Measurements from ENCODE around the gene TRIM72.

Gene TRIM72

GRCh38 chr16:31184888-31185287 lies 29.0 kb upstream of the TRIM72 start:
- no peak overlapping the region for H3K9ac ChIP-seq (ENCODE audit: low read depth, low read length)
- peaks cover 89% of the 10 kb centered on the region for H3K36me3 ChIP-seq (ENCODE audit: insufficient read depth, low read depth, low read length)
- no peaks in the 10 kb centered on the region for H3K27me3 ChIP-seq (ENCODE audit: insufficient read depth, low read length)
- no peak overlapping the region for H3K4me3 ChIP-seq (ENCODE audit: low read length)
- H3K9me3 ChIP-seq (ENCODE audit: insufficient read depth, low read depth, low read length) = no peaks in the 10 kb centered on the region
- peaks cover 3% of the 10 kb centered on the region; the same call in 1 of the 2 replicates for H3K4me1 ChIP-seq (ENCODE audit: insufficient read depth, low read length)
- no peak overlapping the region for H3K27ac ChIP-seq (ENCODE audit: low read length)

DNA sequence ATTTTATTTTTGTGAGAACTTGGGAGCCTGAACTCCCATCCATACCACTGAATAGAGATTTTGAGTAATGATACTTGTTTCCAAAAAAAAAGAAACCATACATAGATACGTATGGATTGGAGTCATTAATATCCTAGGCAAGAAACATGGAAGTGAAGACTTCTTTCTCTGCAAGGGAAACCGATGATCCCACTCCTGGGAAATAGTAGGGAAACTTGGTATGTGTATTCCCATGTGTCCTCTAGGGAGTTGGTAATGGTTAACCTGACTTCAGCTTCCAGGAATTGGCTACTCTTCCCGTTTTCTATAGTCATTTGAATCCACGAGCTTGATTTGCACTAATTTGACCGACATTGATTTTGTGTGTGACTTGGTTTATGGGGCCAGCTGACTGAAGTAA lies 28.6 kb upstream of the TRIM72 start:
- Histone ChIP-seq H3K9me3 (ENCODE audit: insufficient read depth, low read depth, low read length) (no peaks in the 10 kb centered on the region), H3K27ac (ENCODE audit: low read length) (no peak overlapping the region), H3K9ac (ENCODE audit: low read depth, low read length) (no peak overlapping the region), H3K27me3 (ENCODE audit: insufficient read depth, low read length) (no peaks in the 10 kb centered on the region), H3K4me1 (ENCODE audit: insufficient read depth, low read length) (peaks cover 3% of the 10 kb centered on the region; the same call in 1 of the 2 replicates), H3K36me3 (ENCODE audit: insufficient read depth, low read depth, low read length) (peaks cover 94% of the 10 kb centered on the region), H3K4me3 (ENCODE audit: low read length) (no peak overlapping the region)

DNA sequence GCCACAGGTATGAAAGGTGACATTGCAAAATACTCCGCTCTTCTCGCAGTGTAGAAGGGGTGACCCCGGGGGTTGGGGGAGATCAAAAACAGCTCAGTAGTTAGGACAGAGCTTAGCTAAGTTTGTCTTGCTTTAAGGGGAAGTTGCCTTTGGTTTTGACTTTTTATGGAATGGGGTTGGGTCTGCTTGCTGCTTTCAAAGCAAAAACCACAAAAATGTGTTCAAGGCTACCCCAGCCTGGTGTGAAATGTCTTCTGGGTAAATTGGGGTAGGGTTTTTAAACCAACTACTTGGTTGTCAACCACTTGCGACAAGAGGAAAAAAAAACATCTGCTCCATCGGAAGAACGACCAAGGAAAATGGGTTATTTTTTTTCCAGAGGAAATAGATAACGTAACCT lies 27.7 kb upstream of the TRIM72 start:
- H3K9me3 ChIP-seq (ENCODE audit: insufficient read depth, low read depth, low read length) = no peaks in the 10 kb centered on the region
- H3K4me1 ChIP-seq (ENCODE audit: insufficient read depth, low read length) = peaks cover 3% of the 10 kb centered on the region; the same call in 1 of the 2 replicates
- H3K27me3 ChIP-seq (ENCODE audit: insufficient read depth, low read length) = no peaks in the 10 kb centered on the region
- peaks cover 100% of the 10 kb centered on the region for H3K36me3 ChIP-seq (ENCODE audit: insufficient read depth, low read depth, low read length)
- H3K27ac ChIP-seq (ENCODE audit: low read length) = no peak overlapping the region
- no peak overlapping the region for H3K9ac ChIP-seq (ENCODE audit: low read depth, low read length)
- H3K4me3 ChIP-seq (ENCODE audit: low read length) = no peak overlapping the region

DNA sequence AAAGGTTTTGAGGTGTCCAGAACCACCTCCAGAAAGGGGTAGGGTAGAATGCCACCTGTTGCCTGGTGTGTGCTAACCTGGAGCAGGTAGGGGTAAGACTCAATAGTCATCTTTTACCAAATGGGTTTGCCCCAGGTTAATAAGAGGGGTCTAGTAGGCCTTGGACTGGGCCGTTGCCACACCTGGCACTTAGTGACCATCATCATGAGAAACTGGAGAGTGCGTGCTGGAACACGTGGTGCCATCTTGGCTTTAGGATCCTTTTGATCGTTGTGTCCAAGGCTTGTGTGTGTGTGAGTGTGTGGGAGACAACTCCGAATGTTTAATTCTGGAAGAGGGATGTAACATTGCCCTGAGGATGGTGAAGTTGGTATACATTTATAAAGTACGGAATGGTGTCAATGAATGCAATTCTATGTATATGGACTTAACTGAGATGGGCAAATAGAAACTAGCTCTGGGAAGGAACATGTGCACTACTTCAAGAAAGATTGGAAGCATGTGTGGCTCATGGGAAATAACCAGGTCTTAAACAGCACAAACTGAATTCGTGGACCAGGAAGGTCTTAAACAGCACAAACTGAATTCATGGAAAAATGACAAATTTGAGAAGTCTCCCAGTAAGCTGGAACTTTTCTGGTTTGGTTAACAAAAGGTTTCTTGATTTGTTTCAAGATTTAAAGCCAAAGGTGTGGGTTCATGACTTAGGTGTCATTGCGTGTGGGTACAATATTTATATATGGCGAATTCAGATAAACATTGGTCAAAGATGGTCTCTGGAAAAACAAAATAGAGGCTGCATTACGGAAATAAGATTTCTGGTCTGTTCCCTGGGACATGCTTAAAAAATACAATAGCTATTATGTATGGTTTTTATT lies 26.8 kb upstream of the TRIM72 start:
- H3K36me3 ChIP-seq (ENCODE audit: insufficient read depth, low read depth, low read length) = peaks cover 100% of the 10 kb centered on the region

GRCh38 chr16:31187808-31188189 lies 26.1 kb upstream of the TRIM72 start:
- H3K4me3 ChIP-seq (ENCODE audit: low read length) = no peak overlapping the region
- H3K9ac ChIP-seq (ENCODE audit: low read depth, low read length) = no peak overlapping the region
- H3K36me3 ChIP-seq (ENCODE audit: insufficient read depth, low read depth, low read length) = peaks cover 100% of the 10 kb centered on the region
- no peaks in the 10 kb centered on the region for H3K4me1 ChIP-seq (ENCODE audit: insufficient read depth, low read length)
- H3K9me3 ChIP-seq (ENCODE audit: insufficient read depth, low read depth, low read length) = no peaks in the 10 kb centered on the region
- H3K27me3 ChIP-seq (ENCODE audit: insufficient read depth, low read length) = no peaks in the 10 kb centered on the region
- H3K27ac ChIP-seq (ENCODE audit: low read length) = no peak overlapping the region

More for the DNA sequence above, 26.8 kb upstream of the TRIM72 start:
- no peak overlapping the region for H3K4me3 ChIP-seq (ENCODE audit: low read length)
- no peak overlapping the region for H3K9ac ChIP-seq (ENCODE audit: low read depth, low read length)
- no peaks in the 10 kb centered on the region for H3K9me3 ChIP-seq (ENCODE audit: insufficient read depth, low read depth, low read length)
- H3K27me3 ChIP-seq (ENCODE audit: insufficient read depth, low read length) = no peaks in the 10 kb centered on the region
- no peak overlapping the region for H3K27ac ChIP-seq (ENCODE audit: low read length)
- peaks cover 3% of the 10 kb centered on the region; the same call in 1 of the 2 replicates for H3K4me1 ChIP-seq (ENCODE audit: insufficient read depth, low read length)

DNA sequence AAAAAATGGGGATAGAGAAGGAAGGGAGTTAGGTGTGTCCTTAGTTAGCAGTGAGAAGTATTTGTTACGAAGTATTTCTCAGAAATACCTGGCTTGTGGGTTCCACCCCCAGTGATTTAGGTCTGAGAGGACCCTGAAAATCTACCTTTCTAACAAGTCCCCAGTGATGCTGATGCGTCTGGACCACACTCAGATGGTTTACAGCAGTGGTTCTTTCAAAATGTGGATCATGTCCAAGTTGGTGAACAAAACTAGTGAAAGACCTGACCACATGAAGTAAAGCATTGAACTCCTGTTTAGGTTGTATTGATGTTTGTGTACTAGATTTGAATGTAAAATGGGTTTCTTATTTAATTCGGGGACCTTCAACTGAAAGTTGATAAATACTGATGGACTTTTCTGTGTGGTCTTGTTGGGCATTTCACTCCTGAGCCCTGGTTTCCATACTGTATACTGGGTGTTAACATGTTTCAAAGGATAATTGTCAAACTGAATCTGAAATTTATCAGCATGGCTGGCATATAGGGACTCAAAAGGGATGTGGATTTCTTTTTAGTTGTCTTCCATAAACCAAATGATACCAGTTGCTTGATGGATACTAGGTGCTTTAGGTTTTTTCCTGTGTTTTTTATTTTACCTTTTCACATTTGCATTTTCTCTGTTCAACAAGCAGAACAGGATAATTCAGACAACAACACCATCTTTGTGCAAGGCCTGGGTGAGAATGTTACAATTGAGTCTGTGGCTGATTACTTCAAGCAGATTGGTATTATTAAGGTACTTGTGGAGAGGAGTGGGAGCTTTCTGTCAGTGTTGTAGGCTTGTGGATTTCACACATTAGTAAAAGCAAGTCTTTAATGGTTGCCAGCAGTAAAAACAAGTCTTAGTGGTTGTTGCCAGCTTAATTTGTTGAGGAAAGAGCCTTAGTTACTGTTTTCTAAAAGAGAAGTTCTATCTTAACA lies 25.2 kb upstream of the TRIM72 start:
- no peaks in the 10 kb centered on the region for H3K9me3 ChIP-seq (ENCODE audit: insufficient read depth, low read depth, low read length)

GRCh38 chr16:31189412-31189778 lies 24.5 kb upstream of the TRIM72 start:
- H3K9me3 ChIP-seq (ENCODE audit: insufficient read depth, low read depth, low read length) = no peaks in the 10 kb centered on the region
- no peaks in the 10 kb centered on the region for H3K4me1 ChIP-seq (ENCODE audit: insufficient read depth, low read length)
- H3K27ac ChIP-seq (ENCODE audit: low read length) = no peak overlapping the region
- no peaks in the 10 kb centered on the region for H3K27me3 ChIP-seq (ENCODE audit: insufficient read depth, low read length)
- H3K4me3 ChIP-seq (ENCODE audit: low read length) = no peak overlapping the region
- no peak overlapping the region for H3K9ac ChIP-seq (ENCODE audit: low read depth, low read length)
- peaks cover 100% of the 10 kb centered on the region for H3K36me3 ChIP-seq (ENCODE audit: insufficient read depth, low read depth, low read length)

More for the DNA sequence above, 25.2 kb upstream of the TRIM72 start:
- Histone ChIP-seq H3K9ac (ENCODE audit: low read depth, low read length) (no peak overlapping the region), H3K4me3 (ENCODE audit: low read length) (no peak overlapping the region), H3K27ac (ENCODE audit: low read length) (no peak overlapping the region), H3K36me3 (ENCODE audit: insufficient read depth, low read depth, low read length) (peaks cover 100% of the 10 kb centered on the region), H3K27me3 (ENCODE audit: insufficient read depth, low read length) (no peaks in the 10 kb centered on the region), H3K4me1 (ENCODE audit: insufficient read depth, low read length) (no peaks in the 10 kb centered on the region)

DNA sequence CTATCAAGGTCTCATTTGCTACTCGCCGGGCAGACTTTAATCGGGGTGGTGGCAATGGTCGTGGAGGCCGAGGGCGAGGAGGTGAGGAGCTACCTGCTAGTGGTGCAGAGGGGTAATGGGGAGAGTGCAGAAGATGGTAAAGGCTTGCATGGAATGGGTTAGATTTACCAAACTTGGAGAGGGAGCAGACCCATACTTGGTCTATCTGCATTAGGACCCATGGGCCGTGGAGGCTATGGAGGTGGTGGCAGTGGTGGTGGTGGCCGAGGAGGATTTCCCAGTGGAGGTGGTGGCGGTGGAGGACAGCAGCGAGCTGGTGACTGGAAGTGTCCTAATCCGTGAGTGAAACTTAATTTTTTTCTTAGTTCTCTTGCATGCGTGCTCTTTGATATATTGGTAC lies 23.9 kb upstream of the TRIM72 start:
- Histone ChIP-seq H3K9ac (ENCODE audit: low read depth, low read length) (no peak overlapping the region), H3K27me3 (ENCODE audit: insufficient read depth, low read length) (no peaks in the 10 kb centered on the region), H3K9me3 (ENCODE audit: insufficient read depth, low read depth, low read length) (no peaks in the 10 kb centered on the region), H3K36me3 (ENCODE audit: insufficient read depth, low read depth, low read length) (peaks cover 100% of the 10 kb centered on the region), H3K4me1 (ENCODE audit: insufficient read depth, low read length) (no peaks in the 10 kb centered on the region), H3K27ac (ENCODE audit: low read length) (no peak overlapping the region), H3K4me3 (ENCODE audit: low read length) (no peak overlapping the region)

- Histone ChIP-seq H3K9me3 (ENCODE audit: insufficient read depth, low read depth, low read length) (no peaks in the 10 kb centered on the region), H3K9ac (ENCODE audit: low read depth, low read length) (no peak overlapping the region), H3K27ac (ENCODE audit: low read length) (no peak overlapping the region), H3K27me3 (ENCODE audit: insufficient read depth, low read length) (no peaks in the 10 kb centered on the region), H3K36me3 (ENCODE audit: insufficient read depth, low read depth, low read length) (peaks cover 100% of the 10 kb centered on the region), H3K4me3 (ENCODE audit: low read length) (no peak overlapping the region), H3K4me1 (ENCODE audit: insufficient read depth, low read length) (no peaks in the 10 kb centered on the region)
Measured at GRCh38 chr16:31190818-31191444, 23.0 kb upstream of the TRIM72 start.

DNA sequence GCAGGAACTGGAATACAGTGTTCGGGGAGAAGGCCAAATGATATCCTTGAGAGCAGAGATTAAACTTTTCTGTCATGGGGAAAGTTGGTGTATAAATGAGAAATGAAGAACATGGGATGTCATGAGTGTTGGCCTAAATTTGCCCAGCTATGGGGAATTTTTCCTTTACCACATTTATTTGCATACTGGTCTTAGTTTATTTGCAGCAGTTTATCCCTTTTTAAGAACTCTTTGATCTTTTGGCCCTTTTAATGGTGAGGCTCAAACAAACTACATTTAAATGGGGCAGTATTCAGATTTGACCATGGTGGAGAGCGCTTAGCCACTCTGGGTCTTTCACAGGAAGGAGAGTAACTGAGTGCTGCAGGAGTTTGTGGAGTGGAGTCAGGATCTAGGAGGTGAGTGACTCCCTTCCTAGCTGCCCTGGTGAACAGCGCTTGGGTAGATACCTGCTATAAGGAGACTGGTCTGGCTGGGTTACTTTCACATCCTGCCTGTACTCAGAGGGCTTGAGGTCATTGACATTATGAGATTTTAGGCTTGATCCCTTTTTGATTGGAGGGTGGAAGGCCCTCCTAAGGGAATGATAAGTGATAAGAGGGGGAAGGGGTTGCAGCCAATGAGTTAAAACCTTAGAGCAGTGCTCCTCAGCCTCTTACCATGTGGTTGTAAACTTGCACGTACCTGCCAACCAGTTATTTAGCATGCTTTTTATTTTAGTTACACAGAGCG lies 22.1 kb upstream of the TRIM72 start:
- Histone ChIP-seq H3K9me3 (ENCODE audit: insufficient read depth, low read depth, low read length) (no peaks in the 10 kb centered on the region), H3K27ac (ENCODE audit: low read length) (no peak overlapping the region), H3K27me3 (ENCODE audit: insufficient read depth, low read length) (no peaks in the 10 kb centered on the region), H3K4me1 (ENCODE audit: insufficient read depth, low read length) (no peaks in the 10 kb centered on the region), H3K36me3 (ENCODE audit: insufficient read depth, low read depth, low read length) (peaks cover 100% of the 10 kb centered on the region), H3K4me3 (ENCODE audit: low read length) (no peak overlapping the region), H3K9ac (ENCODE audit: low read depth, low read length) (no peak overlapping the region)

Measured in iPS-20b (cell line).